Measurements from ENCODE around the gene RIPOR2.

RIPOR2 gene

DNA sequence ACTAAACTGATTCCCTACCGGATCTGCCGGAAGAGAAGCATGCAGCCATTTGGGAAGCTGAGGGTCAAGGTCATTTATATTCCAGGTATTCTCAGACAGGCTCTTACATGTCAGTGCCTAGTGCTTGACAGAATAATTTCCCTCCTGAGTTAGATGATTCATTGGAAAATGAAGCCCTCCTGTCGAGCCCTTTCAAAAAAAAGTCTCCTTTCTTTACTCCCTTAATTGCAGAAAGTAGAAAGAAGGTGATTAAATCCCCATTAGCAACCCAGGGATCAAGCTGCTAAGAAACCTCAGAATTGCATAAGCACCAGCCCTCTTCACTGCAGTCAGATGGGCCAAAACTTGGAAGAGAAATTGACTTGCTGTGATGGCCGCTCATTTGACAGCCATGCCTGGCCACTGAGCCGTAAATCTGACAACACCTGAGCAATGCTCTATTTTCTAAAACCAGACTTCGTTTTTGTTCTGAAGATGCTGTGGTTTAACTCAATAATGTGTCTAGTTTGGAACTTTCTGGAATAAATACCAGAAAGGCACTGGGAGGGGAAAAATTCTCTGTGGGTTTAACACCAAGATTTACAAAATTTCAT is 76.1 kb downstream of the RIPOR2 start:
- H3K27ac ChIP-seq (ENCODE audit: extremely low read depth, low read depth, low read length) = no peak overlapping the region
- TF ChIP-seq ZNF639 (tag by site-specific recombination; IDR thresholded peaks at IDR 0.05) = no peak
- 0 out of 2 replicates have a peak, but pooled peaks have one; percentile 47 for TF ChIP-seq ZNF660 (tag by site-specific recombination; IDR thresholded peaks at IDR 0.05)
- TF ChIP-seq BCL6B (tag by site-specific recombination; IDR thresholded peaks at IDR 0.05) = peak; percentile 59; the same call in 1 of the 2 replicates
- no peak for TF ChIP-seq ZNF76 (tag by site-specific recombination; IDR thresholded peaks at IDR 0.05; ENCODE audit: borderline replicate concordance, low read depth)
- TF ChIP-seq FEZF1 (tag by site-specific recombination; IDR thresholded peaks at IDR 0.05) = peak; percentile 94
- TF ChIP-seq WT1 (tag by site-specific recombination; IDR thresholded peaks at IDR 0.05) = peak; percentile 90
- TF ChIP-seq YY1 (tag by site-specific recombination; IDR thresholded peaks at IDR 0.05) = peak; percentile 30; the same call in 1 of the 2 replicates
- no peak for TF ChIP-seq ZNF341 (tag by site-specific recombination; IDR thresholded peaks at IDR 0.05; ENCODE audit: low read depth)
- peak; percentile 85 for TF ChIP-seq ZIC2 (tag by site-specific recombination; IDR thresholded peaks at IDR 0.05)
- TF ChIP-seq, protein P1, sequence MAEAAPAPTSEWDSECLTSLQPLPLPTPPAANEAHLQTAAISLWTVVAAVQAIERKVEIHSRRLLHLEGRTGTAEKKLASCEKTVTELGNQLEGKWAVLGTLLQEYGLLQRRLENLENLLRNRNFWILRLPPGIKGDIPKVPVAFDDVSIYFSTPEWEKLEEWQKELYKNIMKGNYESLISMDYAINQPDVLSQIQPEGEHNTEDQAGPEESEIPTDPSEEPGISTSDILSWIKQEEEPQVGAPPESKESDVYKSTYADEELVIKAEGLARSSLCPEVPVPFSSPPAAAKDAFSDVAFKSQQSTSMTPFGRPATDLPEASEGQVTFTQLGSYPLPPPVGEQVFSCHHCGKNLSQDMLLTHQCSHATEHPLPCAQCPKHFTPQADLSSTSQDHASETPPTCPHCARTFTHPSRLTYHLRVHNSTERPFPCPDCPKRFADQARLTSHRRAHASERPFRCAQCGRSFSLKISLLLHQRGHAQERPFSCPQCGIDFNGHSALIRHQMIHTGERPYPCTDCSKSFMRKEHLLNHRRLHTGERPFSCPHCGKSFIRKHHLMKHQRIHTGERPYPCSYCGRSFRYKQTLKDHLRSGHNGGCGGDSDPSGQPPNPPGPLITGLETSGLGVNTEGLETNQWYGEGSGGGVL (tag by site-specific recombination; IDR thresholded peaks at IDR 0.05) = no peak
- 0 out of 2 replicates have a peak, but pooled peaks have one; percentile 34 for TF ChIP-seq ZNF24 (tag by site-specific recombination; IDR thresholded peaks at IDR 0.05)
- TF ChIP-seq PRDM6 (tag by site-specific recombination; IDR thresholded peaks at IDR 0.05) = peak; percentile 83
- TF ChIP-seq ZNF433 (tag by site-specific recombination; IDR thresholded peaks at IDR 0.05; ENCODE audit: low read depth) = no peak
- peak; percentile 61; the same call in 1 of the 2 replicates for TF ChIP-seq OSR2 (tag by site-specific recombination; IDR thresholded peaks at IDR 0.05)
- peak; percentile 83 for TF ChIP-seq SP7 (tag by site-specific recombination; IDR thresholded peaks at IDR 0.05)
- no peak for TF ChIP-seq ZNF311 (tag by site-specific recombination; IDR thresholded peaks at IDR 0.05; ENCODE audit: borderline replicate concordance)
- CTCF ChIA-PET = interaction anchor here (0.7 to 1.6 kb wide), 7 partner anchors 13 to 211 kb away, joined by 3 to 5 read pairs (median 4); no protein-coding TSS in a partner anchor
- H3K36me3 ChIP-seq (ENCODE audit: control insufficient read depth in 2 of 2, insufficient read depth in 1 of 2, low read length in 2 of 2) = no peaks in the 10 kb centered on the region
- H3K9me3 ChIP-seq (ENCODE audit: control insufficient read depth, insufficient read depth, low read depth, low read length) = no peaks in the 10 kb centered on the region
- H3K4me1 ChIP-seq (ENCODE audit: control insufficient read depth, insufficient read depth, low read length) = no peaks in the 10 kb centered on the region
- H3K4me3 ChIP-seq (ENCODE audit: low read depth, low read length) = no peak overlapping the region
- POLR2A ChIA-PET = no interaction called here

DNA sequence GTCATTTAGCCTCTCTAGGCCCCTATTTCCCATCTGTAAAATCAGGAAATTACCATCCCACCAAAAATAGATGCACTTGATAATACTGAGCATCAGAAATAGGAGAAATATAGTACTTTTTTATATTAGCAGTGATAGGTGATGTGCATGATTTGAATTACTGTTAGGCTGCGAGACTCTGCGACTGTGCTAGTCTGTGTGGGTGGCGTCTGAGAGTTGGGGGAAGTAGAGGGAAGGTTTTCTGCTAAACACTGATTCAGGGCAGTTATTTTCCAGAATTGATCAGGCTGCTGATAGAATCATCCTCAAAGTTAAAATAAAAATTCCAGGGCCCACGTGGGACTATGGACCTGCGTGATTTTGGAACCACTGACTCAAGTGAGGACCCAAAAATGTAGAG is 76.6 kb downstream of the RIPOR2 start:
- CTCF ChIA-PET = interaction anchor here (1.2 to 7.6 kb wide), 4 partner anchors 32 to 212 kb away, joined by 3 to 172 read pairs (median 5); no protein-coding TSS in a partner anchor
- Histone ChIP-seq H3K4me1 (ENCODE audit: control insufficient read depth, insufficient read depth, low read length) (no peaks in the 10 kb centered on the region), H3K4me3 (ENCODE audit: low read depth, low read length) (no peak overlapping the region), H3K36me3 (ENCODE audit: control insufficient read depth in 2 of 2, insufficient read depth in 1 of 2, low read length in 2 of 2) (no peaks in the 10 kb centered on the region), H3K27ac (ENCODE audit: extremely low read depth, low read depth, low read length) (no peak overlapping the region), H3K9me3 (ENCODE audit: control insufficient read depth, insufficient read depth, low read depth, low read length) (no peaks in the 10 kb centered on the region)
- POLR2A ChIA-PET = no interaction called here
- TF ChIP-seq ZSCAN4 (tag by site-specific recombination; IDR thresholded peaks at IDR 0.05) (no peak), BCL11B (tag by site-specific recombination; IDR thresholded peaks at IDR 0.05; ENCODE audit: low read depth) (no peak), MEIS1 (CRISPR knock-in tag; IDR thresholded peaks at IDR 0.05; ENCODE audit: borderline replicate concordance) (no peak), ZNF670 (tag by site-specific recombination; IDR thresholded peaks at IDR 0.05; ENCODE audit: low read depth) (no peak), ZFP69B (tag by site-specific recombination; IDR thresholded peaks at IDR 0.05) (no peak), ZNF239 (tag by site-specific recombination; IDR thresholded peaks at IDR 0.05) (no peak), ZNF791 (tag by site-specific recombination; IDR thresholded peaks at IDR 0.05) (no peak), ZNF362 (tag by site-specific recombination; IDR thresholded peaks at IDR 0.05) (no peak)
- TF ChIP-seq, protein P2, sequence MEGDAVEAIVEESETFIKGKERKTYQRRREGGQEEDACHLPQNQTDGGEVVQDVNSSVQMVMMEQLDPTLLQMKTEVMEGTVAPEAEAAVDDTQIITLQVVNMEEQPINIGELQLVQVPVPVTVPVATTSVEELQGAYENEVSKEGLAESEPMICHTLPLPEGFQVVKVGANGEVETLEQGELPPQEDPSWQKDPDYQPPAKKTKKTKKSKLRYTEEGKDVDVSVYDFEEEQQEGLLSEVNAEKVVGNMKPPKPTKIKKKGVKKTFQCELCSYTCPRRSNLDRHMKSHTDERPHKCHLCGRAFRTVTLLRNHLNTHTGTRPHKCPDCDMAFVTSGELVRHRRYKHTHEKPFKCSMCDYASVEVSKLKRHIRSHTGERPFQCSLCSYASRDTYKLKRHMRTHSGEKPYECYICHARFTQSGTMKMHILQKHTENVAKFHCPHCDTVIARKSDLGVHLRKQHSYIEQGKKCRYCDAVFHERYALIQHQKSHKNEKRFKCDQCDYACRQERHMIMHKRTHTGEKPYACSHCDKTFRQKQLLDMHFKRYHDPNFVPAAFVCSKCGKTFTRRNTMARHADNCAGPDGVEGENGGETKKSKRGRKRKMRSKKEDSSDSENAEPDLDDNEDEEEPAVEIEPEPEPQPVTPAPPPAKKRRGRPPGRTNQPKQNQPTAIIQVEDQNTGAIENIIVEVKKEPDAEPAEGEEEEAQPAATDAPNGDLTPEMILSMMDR (tag by site-specific recombination; IDR thresholded peaks at IDR 0.05) = no peak

All from HEK293 (cell line).